ENCODE data around the gene TTLL5. TPM values are rescaled to one million over a fixed set of nuclear protein-coding genes. Genes with fewer than 3 reads are reported as not detected.

Gene TTLL5
- total RNA-seq, 3 donors from 2014 or later, result 30.8 to 51.0 (median 32.8) TPM

DNA sequence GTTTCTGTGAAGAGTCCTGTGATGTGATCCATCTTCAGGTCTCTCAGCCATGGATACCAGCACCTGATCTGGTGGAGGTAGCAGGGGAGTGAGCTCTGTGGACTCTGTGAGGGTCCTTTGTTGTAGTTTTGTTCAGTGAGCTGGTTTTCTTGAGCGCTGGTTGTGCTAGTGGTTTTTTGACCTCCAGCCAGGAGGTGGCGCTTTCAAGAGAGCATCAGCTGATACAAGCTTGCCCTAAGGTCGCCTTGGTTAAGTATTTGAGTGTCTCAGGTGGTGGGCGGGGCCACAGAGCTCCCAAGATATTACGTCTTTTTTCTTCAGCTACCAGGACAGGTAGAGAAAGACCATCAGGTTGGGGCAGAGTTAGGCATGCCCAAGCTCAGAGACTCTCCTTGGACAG is 139.7 kb downstream of the TTLL5 start:
- Histone ChIP-seq H3K4me3 (no peak overlapping the region), H3K36me3 (ENCODE audit: low read depth) (no peaks in the 10 kb centered on the region), H3K4me1 (ENCODE audit: low read depth) (no peaks in the 10 kb centered on the region), H3K9me3 (no peaks in the 10 kb centered on the region)
- TF ChIP-seq CTCF (IDR thresholded peaks at IDR 0.05), result no peak
- ATAC-seq (no peak), DNase-seq (no peak)
- intact Hi-C loops (cut with DNase I, micrococcal nuclease), result no loop called here

GRCh38 chr14:75802486-75802885 is 141.4 kb downstream of the TTLL5 start:
- no peak for ATAC-seq
- no peak for DNase-seq
- TF ChIP-seq CTCF (IDR thresholded peaks at IDR 0.05), result no peak

DNA sequence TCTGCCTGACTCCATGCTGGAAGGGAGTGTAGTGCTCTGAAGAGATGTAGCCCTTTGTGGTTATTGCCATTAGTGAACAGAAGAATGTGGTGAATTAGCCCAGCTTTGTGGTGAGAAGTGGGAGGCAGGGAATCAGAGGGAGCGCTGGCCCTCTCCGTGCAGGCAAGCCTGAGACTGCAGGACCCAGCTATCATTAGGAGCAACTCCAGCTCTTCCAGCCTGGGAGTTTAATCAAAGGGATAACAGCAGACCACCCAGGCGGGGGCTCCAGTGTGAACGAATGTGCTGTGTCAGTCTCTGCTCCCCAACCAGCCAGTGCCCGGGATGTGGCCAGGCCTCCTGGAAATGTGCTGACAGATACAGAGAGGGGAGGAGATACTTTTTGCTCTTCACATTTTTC is 142.7 kb downstream of the TTLL5 start:
- intact Hi-C loops (cut with DNase I, micrococcal nuclease), result no loop called here
- H3K9me3 ChIP-seq, result no peaks in the 10 kb centered on the region
- no peaks in the 10 kb centered on the region for H3K36me3 ChIP-seq (ENCODE audit: low read depth)
- H3K4me3 ChIP-seq, result no peak overlapping the region
- DNase-seq (no peak), ATAC-seq (no peak)
- TF ChIP-seq CTCF (IDR thresholded peaks at IDR 0.05), result no peak
- no peaks in the 10 kb centered on the region for H3K4me1 ChIP-seq (ENCODE audit: low read depth)

More at GRCh38 chr14:75802486-75802885, 141.4 kb downstream of the TTLL5 start:
- intact Hi-C loops (cut with DNase I, micrococcal nuclease), result no loop called here
- Histone ChIP-seq H3K36me3 (ENCODE audit: low read depth) (no peaks in the 10 kb centered on the region), H3K9me3 (no peaks in the 10 kb centered on the region), H3K4me3 (no peak overlapping the region), H3K4me1 (ENCODE audit: low read depth) (no peaks in the 10 kb centered on the region)

- intact Hi-C loops (cut with DNase I, micrococcal nuclease), result no loop called here
- no peak for TF ChIP-seq CTCF (IDR thresholded peaks at IDR 0.05)
These were observed 143.7 kb downstream of the TTLL5 start for GRCh38 chr14:75804570-75805275.

DNA sequence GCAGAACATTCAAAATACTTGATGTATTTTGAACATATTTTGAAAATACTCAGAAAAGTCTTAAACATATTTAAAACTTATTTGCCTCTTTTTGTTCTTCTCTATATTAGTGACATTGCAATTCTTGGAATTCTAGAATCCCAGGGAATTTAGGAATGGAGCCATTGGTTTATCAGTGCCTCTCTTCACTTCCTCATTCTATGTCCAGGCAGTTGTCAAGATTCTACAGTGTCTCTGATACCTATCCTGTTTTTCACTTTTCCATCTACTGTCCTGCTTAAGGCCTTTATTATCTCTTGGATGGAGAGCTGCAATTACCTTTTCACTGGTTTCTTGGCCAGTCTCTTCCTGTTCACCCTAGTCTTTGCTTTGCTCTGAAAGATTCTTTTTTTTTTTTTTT is 144.6 kb downstream of the TTLL5 start:
- Histone ChIP-seq H3K9me3 (no peaks in the 10 kb centered on the region), H3K36me3 (ENCODE audit: low read depth) (no peaks in the 10 kb centered on the region), H3K4me1 (ENCODE audit: low read depth) (no peaks in the 10 kb centered on the region), H3K4me3 (no peak overlapping the region)
- TF ChIP-seq CTCF (IDR thresholded peaks at IDR 0.05), result no peak
- DNase-seq (no peak), ATAC-seq (no peak)
- intact Hi-C loops (cut with DNase I, micrococcal nuclease), result no loop called here

More at GRCh38 chr14:75804570-75805275, 143.7 kb downstream of the TTLL5 start:
- Histone ChIP-seq H3K4me1 (ENCODE audit: low read depth) (no peaks in the 10 kb centered on the region), H3K9me3 (no peaks in the 10 kb centered on the region), H3K4me3 (no peak overlapping the region), H3K36me3 (ENCODE audit: low read depth) (no peaks in the 10 kb centered on the region)
- no peak for DNase-seq
- no peak for ATAC-seq
